Neural progenitor cell (in vitro differentiated cells): ENCODE data around the gene TMEM225B. TPM values are rescaled to one million over a fixed set of nuclear protein-coding genes. Genes with fewer than 3 reads are reported as not detected.

ENCODE experiments used
- DNase-seq: peaks from one replicate; pipeline ENCODE4 v3.0.0-alpha.2; 2016; ENCODE audit warnings: low spot score
- H2AFZ ChIP-seq: fragments of 200-600 bp; sonication (generic); replicated peaks from 2 replicates; pipeline ENCODE4 v1.6.1; 2016; ENCODE audit warnings: antibody characterized with exemption
- H3F3A ChIP-seq: fragments of 200-600 bp; sonication (generic); 2 replicates; pipeline ENCODE4 v1.6.1; 2016; ENCODE audit warnings: antibody characterized with exemption, low read depth
- H3K27ac ChIP-seq: fragments of 200-600 bp; sonication (generic); 2 replicates; pipeline ENCODE4 v1.5.1; 2016; ENCODE audit warnings: mild to moderate bottlenecking
- H3K27me3 ChIP-seq: fragments of 200-600 bp; sonication (generic); 2 replicates; pipeline ENCODE4 v1.6.1; 2016; ENCODE audit warnings: mild to moderate bottlenecking, moderate library complexity
- H3K36me3 ChIP-seq: fragments of 200-600 bp; sonication (generic); 2 replicates; pipeline ENCODE4 v1.5.1; 2016
- H3K4me1 ChIP-seq: fragments of 200-600 bp; sonication (generic); 2 replicates; pipeline ENCODE4 v1.6.1; 2016; ENCODE audit warnings: mixed run types
- H3K4me2 ChIP-seq: fragments of 200-600 bp; sonication (generic); 2 replicates; pipeline ENCODE4 v1.6.1; 2016
- H3K4me3 ChIP-seq: fragments of 200-600 bp; sonication (generic); 2 replicates; pipeline ENCODE4 v1.5.1; 2016
- H3K79me2 ChIP-seq: fragments of 200-600 bp; sonication (generic); 2 replicates; pipeline ENCODE4 v1.6.1; 2016; ENCODE audit warnings: low read depth
- H3K9ac ChIP-seq: fragments of 200-600 bp; sonication (generic); 2 replicates; pipeline ENCODE4 v1.6.1; 2016
- H3K9me3 ChIP-seq: fragments of 200-600 bp; sonication (generic); 2 replicates; pipeline ENCODE4 v1.5.1; 2016; ENCODE audit warnings: low read depth
- H4K20me1 ChIP-seq: fragments of 200-600 bp; sonication (generic); 2 replicates; pipeline ENCODE4 v1.6.1; 2016; ENCODE audit warnings: low read depth
- H3K27ac Mint-ChIP-seq: 3 replicates; pipeline ENCODE4 v1.8.0; 2021; ENCODE audit warnings: mixed read lengths
- H3K27me3 Mint-ChIP-seq: 2 replicates; pipeline ENCODE4 v1.8.0; 2022; ENCODE audit warnings: low read depth, mild to moderate bottlenecking, inconsistent platforms, moderate library complexity, mixed read lengths; ENCODE audit not compliant: insufficient read depth
- H3K36me3 Mint-ChIP-seq: 3 replicates; pipeline ENCODE4 v1.8.0; 2021; ENCODE audit warnings: mixed read lengths
- H3K4me1 Mint-ChIP-seq: 3 replicates; pipeline ENCODE4 v1.8.0; 2021; ENCODE audit warnings: mixed read lengths
- H3K4me3 Mint-ChIP-seq: 3 replicates; pipeline ENCODE4 v1.8.0; 2021; ENCODE audit warnings: mild to moderate bottlenecking, moderate library complexity, mixed read lengths
- H3K9me3 Mint-ChIP-seq: 3 replicates; pipeline ENCODE4 v1.8.0; 2020; ENCODE audit warnings: mixed read lengths
- EZH2 ChIP-seq: fragments of 200-600 bp; sonication (generic); IDR thresholded peaks from 2 replicates; pipeline ENCODE4 v1.6.1; 2017; ENCODE audit warnings: antibody characterized with exemption, mild to moderate bottlenecking, moderate library complexity
- EZH2phosphoT487 ChIP-seq: fragments of 200-600 bp; sonication (generic); IDR thresholded peaks from 2 replicates; pipeline ENCODE4 v1.6.1; 2017; ENCODE audit warnings: antibody characterized with exemption
- total RNA-seq: library from RNA; depleted of rRNA; stranded (reverse); fragments of >200 nt; gene quantifications from 2 replicates; pipeline ENCODE4 v1.2.3, GENCODE V29; 2015; ENCODE audit warnings: low replicate concordance
- TF ChIP-seq, protein P1 (sequence below): fragments of 200-600 bp; sonication (generic); IDR thresholded peaks from 2 replicates; pipeline ENCODE4 v1.5.1; 2017; ENCODE audit warnings: antibody characterized with exemption, mild to moderate bottlenecking

Gene TMEM225B
- total RNA-seq, 1 donor from 2014 or later, result not detected

DNA sequence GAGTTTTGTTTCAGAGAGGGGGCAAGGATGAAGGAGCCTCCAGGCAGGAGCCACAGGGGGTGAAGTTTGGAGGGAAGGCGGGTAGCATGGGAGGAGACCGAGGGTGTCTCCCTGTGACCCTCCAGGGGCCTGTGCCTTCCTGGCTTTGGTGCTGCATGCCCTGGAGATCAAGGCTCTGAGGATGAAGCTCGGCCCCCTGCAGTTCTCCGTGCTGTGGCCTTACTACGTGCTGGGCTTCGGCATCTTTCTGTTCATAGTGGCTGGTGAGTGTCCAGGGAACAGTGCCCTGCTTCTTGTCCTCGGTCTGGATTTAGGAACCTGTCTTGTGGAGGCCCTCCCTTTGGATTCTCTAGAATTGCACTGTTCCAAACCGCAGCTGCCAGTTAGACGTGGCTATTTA is 9.5 kb downstream of the TMEM225B start:
- Histone ChIP-seq H3K27ac (no peak overlapping the region), H3K4me2 (no peak overlapping the region), H3K79me2 (no peaks in the 10 kb centered on the region), H3K9ac (no peak overlapping the region), H3F3A (no peaks in the 10 kb centered on the region), H3K4me3 (no peak overlapping the region), H4K20me1 (no peaks in the 10 kb centered on the region), H3K36me3 (no peaks in the 10 kb centered on the region), H2AFZ (no peak overlapping the region), H3K9me3 (no peaks in the 10 kb centered on the region), H3K27me3 (peaks cover 6% of the 10 kb centered on the region), H3K4me1 (no peaks in the 10 kb centered on the region)
- no peaks in the 10 kb centered on the region for H3K4me1 Mint-ChIP-seq
- no peaks in the 10 kb centered on the region for H3K36me3 Mint-ChIP-seq
- no peaks in the 10 kb centered on the region for H3K9me3 Mint-ChIP-seq
- no peak overlapping the region for H3K4me3 Mint-ChIP-seq
- TF ChIP-seq, protein P1, sequence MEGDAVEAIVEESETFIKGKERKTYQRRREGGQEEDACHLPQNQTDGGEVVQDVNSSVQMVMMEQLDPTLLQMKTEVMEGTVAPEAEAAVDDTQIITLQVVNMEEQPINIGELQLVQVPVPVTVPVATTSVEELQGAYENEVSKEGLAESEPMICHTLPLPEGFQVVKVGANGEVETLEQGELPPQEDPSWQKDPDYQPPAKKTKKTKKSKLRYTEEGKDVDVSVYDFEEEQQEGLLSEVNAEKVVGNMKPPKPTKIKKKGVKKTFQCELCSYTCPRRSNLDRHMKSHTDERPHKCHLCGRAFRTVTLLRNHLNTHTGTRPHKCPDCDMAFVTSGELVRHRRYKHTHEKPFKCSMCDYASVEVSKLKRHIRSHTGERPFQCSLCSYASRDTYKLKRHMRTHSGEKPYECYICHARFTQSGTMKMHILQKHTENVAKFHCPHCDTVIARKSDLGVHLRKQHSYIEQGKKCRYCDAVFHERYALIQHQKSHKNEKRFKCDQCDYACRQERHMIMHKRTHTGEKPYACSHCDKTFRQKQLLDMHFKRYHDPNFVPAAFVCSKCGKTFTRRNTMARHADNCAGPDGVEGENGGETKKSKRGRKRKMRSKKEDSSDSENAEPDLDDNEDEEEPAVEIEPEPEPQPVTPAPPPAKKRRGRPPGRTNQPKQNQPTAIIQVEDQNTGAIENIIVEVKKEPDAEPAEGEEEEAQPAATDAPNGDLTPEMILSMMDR, result no peak
- TF ChIP-seq EZH2, result no peak
- DNase-seq, result no peak
- peaks cover 7% of the 10 kb centered on the region for H3K27me3 Mint-ChIP-seq
- no peak overlapping the region for H3K27ac Mint-ChIP-seq

DNA sequence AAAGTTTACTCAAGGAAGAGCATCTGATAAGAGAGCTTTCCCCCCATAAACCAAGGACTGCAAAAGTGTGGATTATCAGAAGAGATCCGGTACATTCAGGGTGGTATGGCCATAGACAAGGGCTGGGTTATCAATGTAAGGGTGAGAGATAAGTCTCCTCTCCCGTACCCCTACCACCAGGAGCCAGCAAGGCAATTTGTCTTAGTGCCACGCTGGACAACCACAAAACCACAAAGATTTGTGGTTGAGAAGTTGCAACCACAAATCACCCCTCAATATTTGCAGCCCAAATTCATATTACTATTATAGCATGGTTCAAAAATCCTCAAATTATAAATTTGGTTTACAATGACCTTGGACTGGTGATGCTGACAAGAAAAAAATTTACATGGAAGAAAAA is 16.4 kb downstream of the TMEM225B start:
- Histone ChIP-seq H3K27me3 (peaks cover 6% of the 10 kb centered on the region), H3K36me3 (no peaks in the 10 kb centered on the region), H3K4me1 (peaks cover 6% of the 10 kb centered on the region), H4K20me1 (no peaks in the 10 kb centered on the region), H3K27ac (no peak overlapping the region), H3K4me2 (no peak overlapping the region), H3K9me3 (no peaks in the 10 kb centered on the region), H3K4me3 (no peak overlapping the region), H3K9ac (no peak overlapping the region), H2AFZ (no peak overlapping the region), H3K79me2 (peaks cover 16% of the 10 kb centered on the region), H3F3A (no peaks in the 10 kb centered on the region)
- no peak for DNase-seq
- H3K4me3 Mint-ChIP-seq, result no peak overlapping the region
- no peak overlapping the region for H3K27ac Mint-ChIP-seq
- H3K9me3 Mint-ChIP-seq, result no peaks in the 10 kb centered on the region
- H3K27me3 Mint-ChIP-seq, result peaks cover 3% of the 10 kb centered on the region
- peaks cover 15% of the 10 kb centered on the region for H3K4me1 Mint-ChIP-seq
- H3K36me3 Mint-ChIP-seq, result peaks cover 3% of the 10 kb centered on the region
- TF ChIP-seq EZH2, result no peak
- TF ChIP-seq EZH2phosphoT487, result no peak
- TF ChIP-seq, protein P1, result no peak

DNA sequence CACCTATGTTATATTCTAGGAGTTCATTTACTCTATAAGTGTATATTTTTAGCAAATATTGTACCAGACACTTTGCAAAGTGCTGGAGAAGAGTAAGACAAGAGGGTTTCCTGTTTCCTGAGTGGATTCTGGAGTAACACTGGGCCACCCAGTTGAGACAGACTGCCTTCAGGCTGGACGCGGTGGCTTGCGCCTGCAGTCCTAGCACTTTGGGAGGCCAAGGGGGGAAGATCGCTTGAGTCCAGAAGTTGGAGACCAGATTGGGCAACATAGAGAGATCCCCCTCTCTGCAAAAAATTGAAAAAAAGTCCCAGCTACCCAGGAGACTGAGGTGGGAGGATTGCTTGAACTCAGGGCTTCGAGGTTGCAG is 17.9 kb downstream of the TMEM225B start:
- H3K27me3 Mint-ChIP-seq, result peaks cover 6% of the 10 kb centered on the region
- peaks cover 6% of the 10 kb centered on the region for H3K4me1 ChIP-seq
- H3K27ac ChIP-seq, result no peak overlapping the region
- peak overlapping the region; percentile 97 for H3K4me2 ChIP-seq
- no peaks in the 10 kb centered on the region for H3F3A ChIP-seq
- TF ChIP-seq EZH2phosphoT487 (no peak), EZH2 (no peak)
- TF ChIP-seq, protein P1, result no peak
- peaks cover 15% of the 10 kb centered on the region for H3K4me1 Mint-ChIP-seq
- H3K36me3 Mint-ChIP-seq, result peaks cover 5% of the 10 kb centered on the region
- no peaks in the 10 kb centered on the region for H3K27me3 ChIP-seq
- no peaks in the 10 kb centered on the region for H3K9me3 Mint-ChIP-seq
- H3K9ac ChIP-seq, result no peak overlapping the region
- peak overlapping the region; percentile 86 for H2AFZ ChIP-seq
- H3K9me3 ChIP-seq, result no peaks in the 10 kb centered on the region
- peaks cover 16% of the 10 kb centered on the region for H3K79me2 ChIP-seq
- no peaks in the 10 kb centered on the region for H3K36me3 ChIP-seq
- peak overlapping the region; percentile 88 for H3K4me3 ChIP-seq
- H3K4me3 Mint-ChIP-seq, result peak overlapping the region; percentile 96
- no peak for DNase-seq
- H4K20me1 ChIP-seq, result no peaks in the 10 kb centered on the region
- no peak overlapping the region for H3K27ac Mint-ChIP-seq
